ENCODE data around the gene ST3GAL6. TPM values are rescaled to one million over a fixed set of nuclear protein-coding genes. Genes with fewer than 3 reads are reported as not detected.

The ST3GAL6 gene
- total and polyA plus RNA-seq, 2 of the 8 experiments (the other 6 are each of a cell fraction or from before 2014, with no cell fraction given), result 3.3 to 6.1 TPM

GRCh38 chr3:98787181-98787580, 24.0 kb downstream of the ST3GAL6 start:
- no peaks in the 10 kb centered on the region for H3K27me3 ChIP-seq (replicated peaks in 1 of 4; ENCODE audit: control insufficient read depth in 3 of 4, extremely low read depth in 1 of 4, insufficient read depth in 3 of 4, low read length in 3 of 4)
- CTCF ChIA-PET (ENCODE audit: partially characterized antibody), result interaction anchor here (1.1 kb wide), 1 partner anchor 130 kb away, joined by 3 read pairs; no protein-coding TSS in a partner anchor

More at GRCh38 chr3:98787181-98787580, 24.0 kb downstream of the ST3GAL6 start:
- Histone ChIP-seq H2BK15ac (ENCODE audit: low read length) (no peak overlapping the region), H3K79me2 (ENCODE audit: control insufficient read depth in 1 of 2, insufficient read depth in 2 of 2, low read length in 2 of 2) (no peaks in the 10 kb centered on the region), H2BK12ac (ENCODE audit: low read depth, low read length) (no peak overlapping the region), H4K20me1 (replicated peaks in 1 of 2; ENCODE audit: control insufficient read depth in 1 of 2, insufficient read depth in 2 of 2, low read length in 2 of 2) (no peaks in the 10 kb centered on the region), H4K8ac (ENCODE audit: extremely low read depth, insufficient read depth, low read length) (no peak overlapping the region), H3K56ac (replicated peaks; ENCODE audit: insufficient read length, low read depth, low read length) (no peak overlapping the region), H4K5ac (ENCODE audit: insufficient read length, low read depth, low read length) (no peak overlapping the region), H3K4ac (replicated peaks; ENCODE audit: insufficient read length, low read depth, low read length) (no peak overlapping the region), H3K4me2 (ENCODE audit: insufficient read depth in 1 of 2, low read depth in 2 of 2, low read length in 2 of 2) (no peak overlapping the region), H3K18ac (ENCODE audit: extremely low read depth, low read length) (no peak overlapping the region), H4K91ac (replicated peaks; ENCODE audit: insufficient read length, low read length) (no peak overlapping the region), H2BK20ac (ENCODE audit: low read length) (no peak overlapping the region), H3K27ac (ENCODE audit: low read depth, low read length) (no peak overlapping the region), H2AFZ (ENCODE audit: low read length) (no peak overlapping the region), H3K36me3 (ENCODE audit: control insufficient read depth in 2 of 4, insufficient read depth in 4 of 4, low read length in 3 of 4) (peaks cover 0 to 2% (median 0%) of the 10 kb centered on the region in 4 experiments; a peak in 3 of 8 replicates), H2BK5ac (ENCODE audit: low read depth, low read length) (no peak overlapping the region), H3K4me1 (replicated peaks in 1 of 4; ENCODE audit: control insufficient read depth in 3 of 4, insufficient read depth in 4 of 4, low read length in 3 of 4) (no peaks in the 10 kb centered on the region), H3K9ac (replicated peaks in 1 of 4; ENCODE audit: extremely low read depth in 1 of 4, low read depth in 3 of 4, low read length in 3 of 4) (no peak overlapping the region), H2BK120ac (replicated peaks; ENCODE audit: low read depth, low read length) (no peak overlapping the region), H3K23ac (ENCODE audit: insufficient read length) (no peak overlapping the region), H3K9me3 (ENCODE audit: insufficient read depth in 2 of 2, low read depth in 1 of 2, low read length in 1 of 2) (no peaks in the 10 kb centered on the region), H3K14ac (ENCODE audit: insufficient read length) (no peak overlapping the region), H2AK5ac (ENCODE audit: low read depth, low read length) (no peak overlapping the region), H3K23me2 (ENCODE audit: low read depth, low read length) (peaks cover 4% of the 10 kb centered on the region; the same call in 1 of the 2 replicates), H3K79me1 (ENCODE audit: low read depth, low read length) (no peaks in the 10 kb centered on the region), H3K4me3 (ENCODE audit: extremely low read depth in 1 of 4, insufficient read depth in 2 of 4, low read depth in 3 of 4, low read length in 4 of 4) (no peak overlapping the region)
- TF ChIP-seq PHF8 (conservative IDR thresholded peaks at IDR 0.05; ENCODE audit: low read depth, low read length), result no peak
- no peak for TF ChIP-seq E2F6 (IDR thresholded peaks at IDR 0.05)
- TF ChIP-seq JUN (IDR thresholded peaks at IDR 0.05; ENCODE audit: low read depth, low read length), result no peak
- no peak for TF ChIP-seq CBX8 (IDR thresholded peaks at IDR 0.05; ENCODE audit: borderline replicate concordance, low read depth, low read length)
- WGBS, 2 experiments (ENCODE audit: extremely low coverage in 1 of 2, insufficient coverage in 1 of 2, insufficient read length in 1 of 2, insufficient replicate concordance in 2 of 2, low coverage in 1 of 2, low lambda C conversion rate in 2 of 2, missing lambda C conversion rate in 1 of 2), result 94% methylated on average over 2 of the region's 2 CpGs; no CpG with 5 or more reads in 1 of the 2 experiments
- no peak for DNase-seq (ENCODE audit: low read depth in 1 of 2, low spot score in 2 of 2)
- no peak for FAIRE-seq
- POLR2A ChIA-PET (ENCODE audit: partially characterized antibody), result no interaction called here
